Upper lobe of left lung (tissue), 6 donors: ENCODE data around the gene CD7. TPM values are rescaled to one million over a fixed set of nuclear protein-coding genes. Genes with fewer than 3 reads are reported as not detected.

Experiments
- ATAC-seq, 2 donors: fragments of 200-7000 bp; cut with Tn5 transposase; one replicate each; pipeline ENCODE4 v1.9.1; 2022; ENCODE audit warnings: mild to moderate bottlenecking in 2 of 2, moderate library complexity in 2 of 2; ENCODE audit not compliant: low FRiP score in 2 of 2
- DNase-seq, 2 donors: peaks; one replicate each; pipeline ENCODE4 v3.0.0-alpha.2; 2019 to 2020
- H3K27ac ChIP-seq, 4 donors: fragments of 200-600 bp; sonication (generic); one replicate each; pipeline ENCODE4 v1.5.1; 2016 to 2019
- H3K27me3 ChIP-seq, 4 donors: fragments of 200-600 bp; sonication (generic); one replicate each; pipeline ENCODE4 v1.5.1; 2017 to 2019
- H3K36me3 ChIP-seq, 4 donors: fragments of 200-600 bp; sonication (generic); one replicate each; pipeline ENCODE4 v1.5.1; 2016 to 2019
- H3K4me1 ChIP-seq, 4 donors: fragments of 200-600 bp; sonication (generic); one replicate each; pipeline ENCODE4 v1.5.1; 2018 to 2019
- H3K4me3 ChIP-seq, 4 donors: fragments of 200-600 bp; sonication (generic); one replicate each; pipeline ENCODE4 v1.5.1; 2017 to 2019; ENCODE audit warnings: mild to moderate bottlenecking in 2 of 4, moderate library complexity in 1 of 4
- H3K9me3 ChIP-seq, 4 donors: fragments of 200-600 bp; sonication (generic); one replicate each; pipeline ENCODE4 v1.5.1; 2018 to 2019
- EP300 ChIP-seq, 4 donors: sonication (generic); formaldehyde crosslinking; IDR thresholded peaks; one replicate each; pipeline ENCODE4 v1.5.1; 2017; ENCODE audit warnings: antibody characterized with exemption in 4 of 4, control low read depth in 2 of 4
- POLR2A ChIP-seq, 4 donors: fragments of 450-650 bp; IDR thresholded peaks; one replicate each; pipeline ENCODE4 v1.5.1; 2016 to 2017; ENCODE audit warnings: antibody characterized with exemption in 4 of 4, mild to moderate bottlenecking in 2 of 4
- POLR2AphosphoS5 ChIP-seq, 2 donors: sonication (generic); formaldehyde crosslinking; IDR thresholded peaks; one replicate each; pipeline ENCODE4 v1.5.1; 2017; ENCODE audit warnings: antibody characterized with exemption in 2 of 2
- WGBS, 2 donors: methylation state at CpG; one replicate each; pipeline ENCODE4 v1.1.5; 2017 to 2018; 5-methylcytosine and 5-hydroxymethylcytosine counted together
- total RNA-seq, 6 donors: library from RNA; depleted of rRNA in 4 of 6; stranded (reverse); fragments of >200 nt in 4 of 6; gene quantifications; one replicate each; pipeline versions ENCODE4 v1.1.0 to v1.2.1, GENCODE V29; 2016 to 2021
- TF ChIP-seq, protein P1 (sequence below), 6 experiments: fragments of 450-650 bp in 4 of 6; fragments of 200-600 bp in 2 of 6; sonication (generic) in 2 of 6; IDR thresholded peaks; one replicate each; pipeline ENCODE4 v1.5.1; 2016 to 2019; ENCODE audit warnings: antibody characterized with exemption in 6 of 6
- donor health status: DM: no; HTN: no; CAD: no; lungs with moderate emphysema.
- donor health status: DM: no; HTN: yes; CAD: no; lungs with severe emphysema.

CD7 gene
- total RNA-seq, 6 donors from 2014 or later = 5.2 to 24.7 (median 7.6) TPM

DNA sequence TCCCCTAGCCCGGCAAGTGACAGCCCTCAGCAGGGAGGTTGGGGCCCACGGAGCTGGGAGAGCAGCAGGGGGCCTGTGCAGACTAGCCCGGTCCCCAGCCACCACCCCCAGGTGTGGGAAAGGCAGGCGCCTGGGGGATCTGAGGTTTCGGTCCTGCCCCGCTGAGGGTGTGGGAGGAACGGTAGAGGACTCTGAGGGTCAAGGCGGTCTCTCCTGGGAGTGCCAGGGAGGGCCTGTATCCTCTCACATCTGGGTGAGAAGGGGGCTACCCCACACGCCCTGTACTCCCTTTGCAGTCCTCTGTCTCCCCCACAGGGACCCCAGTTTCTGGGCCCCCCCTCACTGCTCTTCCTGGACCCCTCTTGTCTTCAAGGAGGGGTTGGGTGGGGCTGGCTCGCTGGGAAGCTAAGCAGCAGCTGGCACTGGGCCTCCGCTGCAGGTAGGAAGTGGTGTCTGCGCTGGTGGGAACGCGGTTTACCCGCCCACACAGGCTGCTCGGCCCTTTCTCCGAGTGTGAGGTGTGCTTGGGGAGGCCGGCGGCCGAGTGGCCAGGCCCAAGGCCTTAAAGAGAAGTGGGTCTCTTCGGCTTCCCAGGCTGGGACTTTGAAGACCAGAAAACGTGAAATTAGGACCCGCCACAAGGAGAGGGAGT lies 15.4 kb downstream of the CD7 start:
- TF ChIP-seq POLR2AphosphoS5 (IDR thresholded peaks at IDR 0.05) = no peak
- no peak for ATAC-seq

DNA sequence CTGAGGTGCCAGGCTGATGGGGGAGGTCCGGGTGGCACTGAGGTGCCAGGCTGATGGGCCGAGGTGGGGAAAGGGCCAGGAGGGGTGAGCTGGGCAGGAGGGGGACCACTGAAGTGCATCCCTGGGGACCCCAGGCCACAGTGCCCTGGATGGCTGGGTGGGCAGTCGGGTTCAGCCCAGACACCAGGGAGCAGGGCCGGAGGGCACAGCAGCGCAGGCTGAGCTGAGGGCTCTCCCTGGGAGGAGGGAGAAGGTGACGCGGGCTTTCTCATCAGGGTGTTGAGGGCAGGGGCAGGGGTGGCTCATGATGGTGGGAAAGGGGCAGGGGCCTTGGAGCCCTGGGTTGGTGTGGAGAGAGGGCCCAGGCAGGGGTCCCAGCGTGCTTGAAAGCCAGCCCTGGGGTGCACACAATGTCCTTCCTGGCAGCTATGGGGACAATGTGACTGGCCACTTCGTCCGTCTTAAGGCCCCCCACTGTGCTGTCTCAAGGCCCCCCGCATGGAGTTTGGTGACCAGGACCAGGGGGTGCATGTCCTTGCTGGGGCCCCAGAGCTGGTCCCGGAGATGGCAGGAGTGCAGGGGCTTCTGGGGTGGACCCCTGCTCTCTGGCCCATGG lies 16.0 kb downstream of the CD7 start:
- ATAC-seq (no peak), DNase-seq (no peak)

More for the DNA sequence above, 15.4 kb downstream of the CD7 start:
- peaks cover 23 to 27% (median 25%) of the 10 kb centered on the region in 4 donors for H3K4me1 ChIP-seq
- no peaks in the 10 kb centered on the region for H3K36me3 ChIP-seq
- H3K4me3 ChIP-seq = no peak overlapping the region
- no peaks in the 10 kb centered on the region for H3K27me3 ChIP-seq
- H3K9me3 ChIP-seq = no peaks in the 10 kb centered on the region
- H3K27ac ChIP-seq = peak overlapping the region in 2 of 4 donors; percentile 2 to 46
- peak in 1 of 2 donors; percentile 75 for DNase-seq
- 65 to 70% methylated on average over 12 to 23 of the region's 23 CpGs for WGBS, 2 donors

DNA sequence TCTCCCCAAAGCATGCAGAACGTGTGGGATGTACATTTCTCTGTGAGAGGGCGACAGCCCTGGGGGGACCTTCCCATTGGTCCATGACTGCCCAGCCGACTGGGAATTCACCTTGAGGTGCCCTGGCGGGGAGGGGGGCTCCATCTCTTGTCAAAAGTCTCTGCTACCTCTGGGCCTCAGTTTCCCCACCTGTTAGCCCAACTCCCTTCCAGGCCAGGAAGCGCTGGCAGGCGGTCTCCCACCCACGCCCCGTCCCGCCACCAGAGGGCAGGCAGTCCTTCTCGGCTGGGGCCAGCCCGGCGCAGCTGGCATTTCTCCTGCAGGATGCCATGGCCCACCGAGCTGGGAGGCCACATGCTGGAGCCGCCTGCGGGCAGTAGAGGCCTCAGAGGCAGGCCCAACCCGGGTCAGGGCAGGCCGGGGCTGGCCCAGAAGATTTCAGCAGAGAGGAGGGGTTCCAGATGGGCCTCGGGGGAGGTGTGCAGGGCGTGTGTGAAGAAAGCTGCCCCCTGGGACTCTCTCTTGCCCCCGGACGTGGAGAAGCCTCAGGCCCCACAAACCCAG lies 16.6 kb downstream of the CD7 start:
- peak overlapping the region in 1 of 4 donors; percentile 2 for H3K27ac ChIP-seq
- no peak overlapping the region for H3K4me3 ChIP-seq
- DNase-seq = peak; percentile 82 to 93
- WGBS, 2 donors = 40 to 51% methylated on average over 9 to 18 of the region's 21 CpGs
- ATAC-seq = peak in 1 of 2 donors; percentile 7
- no peaks in the 10 kb centered on the region for H3K27me3 ChIP-seq
- peaks cover 33 to 37% (median 34%) of the 10 kb centered on the region in 4 donors for H3K4me1 ChIP-seq
- H3K9me3 ChIP-seq = no peaks in the 10 kb centered on the region
- TF ChIP-seq, protein P1, sequence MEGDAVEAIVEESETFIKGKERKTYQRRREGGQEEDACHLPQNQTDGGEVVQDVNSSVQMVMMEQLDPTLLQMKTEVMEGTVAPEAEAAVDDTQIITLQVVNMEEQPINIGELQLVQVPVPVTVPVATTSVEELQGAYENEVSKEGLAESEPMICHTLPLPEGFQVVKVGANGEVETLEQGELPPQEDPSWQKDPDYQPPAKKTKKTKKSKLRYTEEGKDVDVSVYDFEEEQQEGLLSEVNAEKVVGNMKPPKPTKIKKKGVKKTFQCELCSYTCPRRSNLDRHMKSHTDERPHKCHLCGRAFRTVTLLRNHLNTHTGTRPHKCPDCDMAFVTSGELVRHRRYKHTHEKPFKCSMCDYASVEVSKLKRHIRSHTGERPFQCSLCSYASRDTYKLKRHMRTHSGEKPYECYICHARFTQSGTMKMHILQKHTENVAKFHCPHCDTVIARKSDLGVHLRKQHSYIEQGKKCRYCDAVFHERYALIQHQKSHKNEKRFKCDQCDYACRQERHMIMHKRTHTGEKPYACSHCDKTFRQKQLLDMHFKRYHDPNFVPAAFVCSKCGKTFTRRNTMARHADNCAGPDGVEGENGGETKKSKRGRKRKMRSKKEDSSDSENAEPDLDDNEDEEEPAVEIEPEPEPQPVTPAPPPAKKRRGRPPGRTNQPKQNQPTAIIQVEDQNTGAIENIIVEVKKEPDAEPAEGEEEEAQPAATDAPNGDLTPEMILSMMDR (IDR thresholded peaks at IDR 0.05) = peak; percentile 81 to 91 (median 86)
- TF ChIP-seq POLR2AphosphoS5 (IDR thresholded peaks at IDR 0.05) (peak in 1 of 2 donors; percentile 47), EP300 (IDR thresholded peaks at IDR 0.05) (no peak), POLR2A (IDR thresholded peaks at IDR 0.05) (no peak)
- no peaks in the 10 kb centered on the region for H3K36me3 ChIP-seq

More for the DNA sequence above, 16.0 kb downstream of the CD7 start:
- TF ChIP-seq, protein P1 (IDR thresholded peaks at IDR 0.05) = no peak
- no peak for TF ChIP-seq POLR2AphosphoS5 (IDR thresholded peaks at IDR 0.05)
- no peak for TF ChIP-seq EP300 (IDR thresholded peaks at IDR 0.05)
- TF ChIP-seq POLR2A (IDR thresholded peaks at IDR 0.05) = no peak
- H3K4me3 ChIP-seq = no peak overlapping the region
- peak overlapping the region in 1 of 4 donors; percentile 2 for H3K27ac ChIP-seq
- 86 to 94% methylated on average over 6 to 12 of the region's 12 CpGs for WGBS, 2 donors
- peaks cover 29 to 34% (median 32%) of the 10 kb centered on the region in 4 donors for H3K4me1 ChIP-seq
- no peaks in the 10 kb centered on the region for H3K27me3 ChIP-seq
- no peaks in the 10 kb centered on the region for H3K36me3 ChIP-seq
- H3K9me3 ChIP-seq = no peaks in the 10 kb centered on the region

DNA sequence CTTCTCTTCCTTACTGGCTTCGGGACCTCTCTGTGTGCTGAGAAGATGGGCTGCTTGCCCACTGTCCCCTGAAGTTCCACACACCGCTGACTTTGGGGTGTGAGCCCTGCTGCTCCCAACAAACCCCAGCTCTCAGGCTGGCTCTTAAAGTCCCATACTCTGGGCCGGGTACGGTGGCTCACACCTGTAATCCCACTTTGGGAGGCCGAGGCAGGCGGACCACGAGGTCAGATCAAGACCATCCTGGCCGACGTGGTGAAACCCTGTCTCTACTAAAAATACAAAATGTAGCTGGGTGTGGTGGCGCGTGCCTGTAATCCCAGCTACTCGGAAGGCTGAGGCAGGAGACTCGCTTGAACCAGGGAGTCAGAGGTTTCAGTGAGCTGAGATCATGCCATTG lies 17.2 kb downstream of the CD7 start:
- TF ChIP-seq POLR2AphosphoS5 (IDR thresholded peaks at IDR 0.05) = no peak
- no peak for TF ChIP-seq POLR2A (IDR thresholded peaks at IDR 0.05)
- Histone ChIP-seq H3K36me3 (no peaks in the 10 kb centered on the region), H3K9me3 (no peaks in the 10 kb centered on the region), H3K4me3 (no peak overlapping the region), H3K4me1 (peaks cover 34 to 42% (median 39%) of the 10 kb centered on the region in 4 donors), H3K27me3 (no peaks in the 10 kb centered on the region), H3K27ac (no peak overlapping the region)
- ATAC-seq = no peak
- DNase-seq = no peak
- 92% methylated on average over 12 to 13 of the region's 13 CpGs for WGBS, 2 donors

DNA sequence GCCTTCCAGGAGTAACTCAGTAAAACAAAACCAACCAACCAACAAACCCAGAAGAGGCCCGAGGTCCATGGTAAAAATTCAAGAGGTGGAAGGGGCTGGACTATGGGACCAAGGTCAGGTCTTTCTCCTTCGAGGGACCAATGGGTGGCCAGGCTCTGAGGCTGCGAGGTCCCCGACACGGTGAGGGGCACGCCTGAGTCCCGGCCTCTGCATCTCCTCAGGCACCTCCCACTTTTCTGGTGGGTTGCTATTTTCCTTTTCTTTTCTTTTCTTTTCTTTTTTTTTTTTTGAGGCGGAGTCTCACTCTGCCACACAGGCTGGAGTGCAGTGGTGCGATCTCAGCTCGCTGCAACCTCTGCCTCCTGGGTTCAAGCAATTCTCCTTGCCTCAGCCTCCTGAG lies 18.0 kb downstream of the CD7 start:
- peak overlapping the region; percentile 98 to 99 (median 99) for H3K27ac ChIP-seq
- peaks cover 40 to 49% (median 43%) of the 10 kb centered on the region in 4 donors for H3K4me1 ChIP-seq
- H3K4me3 ChIP-seq = no peak overlapping the region
- H3K27me3 ChIP-seq = no peaks in the 10 kb centered on the region
- H3K36me3 ChIP-seq = no peaks in the 10 kb centered on the region
- DNase-seq (no peak), ATAC-seq (no peak)
- no peaks in the 10 kb centered on the region for H3K9me3 ChIP-seq
- WGBS, 2 donors = 89 to 96% methylated on average over 9 to 10 of the region's 10 CpGs
- TF ChIP-seq POLR2AphosphoS5 (IDR thresholded peaks at IDR 0.05) (no peak), POLR2A (IDR thresholded peaks at IDR 0.05) (no peak), EP300 (IDR thresholded peaks at IDR 0.05) (no peak)
- TF ChIP-seq, protein P1 (IDR thresholded peaks at IDR 0.05) = no peak
